Left lung (tissue), 10 donors: Measurements from ENCODE around the gene MACROD2. TPM values are rescaled to one million over a fixed set of nuclear protein-coding genes. Genes with fewer than 3 reads are reported as not detected.
A peak's percentile ranks its signal among the peaks of the same experiment; 100 is the strongest.
"Not testable (repeated sequence)": the region's sequence is repeated elsewhere in the genome, so short reads cannot be mapped to it uniquely, and the experiment has no call there.

Experiments
- ATAC-seq: fragments of 200-7000 bp; cut with Tn5 transposase; one replicate; pipeline ENCODE4 v1.9.1; 2020; ENCODE audit warnings: moderate library complexity
- DNase-seq, 4 donors: peaks; one replicate each; pipeline ENCODE4 v3.0.0-alpha.2; 2013 to 2020
- H3K27ac ChIP-seq, 2 donors: fragments of 200-600 bp; sonication (generic) in 1 of 2; one replicate each; pipeline versions ENCODE4 v1.5.0 to v1.8.0; 2020 to 2021
- H3K27me3 ChIP-seq, 2 donors: fragments of 200-600 bp; sonication (generic) in 1 of 2; one replicate each; pipeline versions ENCODE4 v1.5.0 to v1.8.0; 2020 to 2021
- H3K36me3 ChIP-seq, 2 donors: fragments of 200-600 bp; sonication (generic) in 1 of 2; one replicate each; pipeline versions ENCODE4 v1.5.0 to v1.8.0; 2020 to 2021
- H3K4me1 ChIP-seq, 2 donors: fragments of 200-600 bp; one replicate each; pipeline ENCODE4 v1.8.0; 2021
- H3K4me3 ChIP-seq, 2 donors: fragments of 200-600 bp; sonication (generic) in 1 of 2; one replicate each; pipeline versions ENCODE4 v1.5.0 to v1.8.0; 2020 to 2021; ENCODE audit warnings: mild to moderate bottlenecking in 1 of 2
- H3K9me3 ChIP-seq, 2 donors: fragments of 200-600 bp; sonication (generic) in 1 of 2; one replicate each; pipeline versions ENCODE4 v1.5.0 to v1.8.0; 2020 to 2021
- CTCF ChIP-seq, 2 donors: fragments of 200-600 bp; sonication (generic) in 1 of 2; IDR thresholded peaks; one replicate each; pipeline versions ENCODE4 v1.5.0 to v1.8.0; 2021; ENCODE audit warnings: antibody characterized with exemption in 2 of 2
- intact Hi-C, 2 donors: fragments of 100-400 bp; cut with DNase I; formaldehyde crosslinking; loops; one replicate each; pipeline versions ENCODE4 v1.11.2 to v1.14.2; 2022
- polyA plus RNA-seq, 6 donors: library from polyadenylated mRNA; unstranded; fragments of 120-200 nt; gene quantifications; one replicate each; pipeline ENCODE4 v1.2.1, GENCODE V29; 2013; ENCODE audit not compliant: insufficient read length in 6 of 6
- total RNA-seq, 2 donors: library from RNA; stranded (reverse); fragmentation: NEBNext Ultra II Directional; extraction: Animal tissue kit (Norgen Biotek cat#: 25700); gene quantifications; one replicate each; pipeline ENCODE4 v1.2.1, GENCODE V29; 2021
- donor health status: DM: no; HTN: yes; CAD: no.
- donor health status: DM: no; HTN: no; CAD: no.

MACROD2 gene
- total and polyA plus RNA-seq, 8 donors = 6.1 to 23.6 (median 8.9) TPM

- DNase-seq (no peak), ATAC-seq (no peak)
- intact Hi-C loops = no loop called here
- Histone ChIP-seq H3K36me3 (no peaks in the 10 kb centered on the region), H3K4me3 (no peak overlapping the region), H3K27ac (no peak overlapping the region), H3K9me3 (peaks cover 0 to 2% of the 10 kb centered on the region in 2 donors), H3K4me1 (no peaks in the 10 kb centered on the region), H3K27me3 (no peaks in the 10 kb centered on the region)
- no peak for TF ChIP-seq CTCF (IDR thresholded peaks at IDR 0.05)
Measured at GRCh38 chr20:14214046-14214445, 218.7 kb downstream of the MACROD2 start.

- DNase-seq, ATAC-seq, intact Hi-C loops, H3K27me3 ChIP-seq, H3K4me1 ChIP-seq, H3K9me3 ChIP-seq, H3K4me3 ChIP-seq, H3K27ac ChIP-seq, H3K36me3 ChIP-seq: not testable (repeated sequence)
Measured at GRCh38 chr20:14215880-14216279, 220.6 kb downstream of the MACROD2 start.

GRCh38 chr20:14219801-14220461, 224.6 kb downstream of the MACROD2 start:
- H3K27me3 ChIP-seq = no peaks in the 10 kb centered on the region
- no peaks in the 10 kb centered on the region for H3K36me3 ChIP-seq
- DNase-seq = peak in 1 of 4 donors; percentile 18
- TF ChIP-seq CTCF (IDR thresholded peaks at IDR 0.05) = no peak
- H3K4me1 ChIP-seq = no peaks in the 10 kb centered on the region
- ATAC-seq = no peak
- no peak overlapping the region for H3K4me3 ChIP-seq
- peaks cover 0 to 2% of the 10 kb centered on the region in 2 donors for H3K9me3 ChIP-seq
- intact Hi-C loops = no loop called here
- H3K27ac ChIP-seq = no peak overlapping the region

GRCh38 chr20:14220986-14221385, 225.7 kb downstream of the MACROD2 start:
- Histone ChIP-seq H3K4me3 (no peak overlapping the region), H3K36me3 (no peaks in the 10 kb centered on the region), H3K27me3 (peaks cover 0 to 1% of the 10 kb centered on the region in 2 donors), H3K27ac (no peak overlapping the region), H3K4me1 (no peaks in the 10 kb centered on the region), H3K9me3 (peaks cover 0 to 2% of the 10 kb centered on the region in 2 donors)
- no peak for ATAC-seq
- TF ChIP-seq CTCF (IDR thresholded peaks at IDR 0.05) = no peak
- no peak for DNase-seq
- intact Hi-C loops = no loop called here

- intact Hi-C loops = no loop called here
- TF ChIP-seq CTCF (IDR thresholded peaks at IDR 0.05) = no peak
- H3K27me3 ChIP-seq = peaks cover 0 to 8% of the 10 kb centered on the region in 2 donors
- no peaks in the 10 kb centered on the region for H3K9me3 ChIP-seq
- no peaks in the 10 kb centered on the region for H3K36me3 ChIP-seq
- H3K4me3 ChIP-seq = no peak overlapping the region
- ATAC-seq (no peak), DNase-seq (no peak)
- H3K27ac ChIP-seq = no peak overlapping the region
- H3K4me1 ChIP-seq = no peaks in the 10 kb centered on the region
Measured at GRCh38 chr20:14223806-14224205, 228.5 kb downstream of the MACROD2 start.

- intact Hi-C loops, H3K36me3 ChIP-seq, H3K27me3 ChIP-seq, H3K9me3 ChIP-seq, H3K4me1 ChIP-seq, H3K27ac ChIP-seq, DNase-seq: not testable (repeated sequence)
- H3K4me3 ChIP-seq = peak overlapping the region; percentile 19 to 21
- peak; percentile 41 for ATAC-seq
Measured at GRCh38 chr20:14226051-14227049, 231.0 kb downstream of the MACROD2 start.
